ENCODE data around the gene TNPO3.
"Not testable (repeated sequence)": the region's sequence is repeated elsewhere in the genome, so short reads cannot be mapped to it uniquely, and the experiment has no call there.

Gene TNPO3

GRCh38 chr7:129047761-129048160 lies 7.2 kb downstream of the TNPO3 start:
- DNase-seq (ENCODE audit: low read depth, low spot score), result no peak
- CTCF ChIA-PET, result no interaction called here
- POLR2A ChIA-PET, result no interaction called here
- H3K4me3 ChIP-seq (ENCODE audit: low read depth, low read length), result no peak overlapping the region
- no peak for TF ChIP-seq CTCF (IDR thresholded peaks at IDR 0.05; ENCODE audit: insufficient read depth, low read length, missing control alignments)

DNA sequence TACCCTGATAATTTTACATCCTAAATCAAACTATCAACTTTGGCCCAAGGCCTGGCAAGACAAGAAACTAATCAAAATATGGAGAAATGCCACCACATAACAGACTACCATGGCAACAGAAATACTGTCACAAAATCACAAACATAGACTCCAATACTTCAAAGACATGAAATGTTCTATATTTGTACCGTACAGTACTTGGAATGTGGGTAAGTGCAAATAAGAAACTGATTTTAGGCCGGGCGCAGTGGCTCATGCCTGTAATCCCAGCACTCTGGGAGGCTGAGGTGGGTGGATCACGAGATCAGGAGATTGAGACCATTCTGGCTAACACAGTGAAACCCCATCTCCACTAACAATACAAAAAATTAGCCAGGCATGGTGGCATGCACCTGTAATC lies 9.2 kb downstream of the TNPO3 start:
- ChIA-PET CTCF (no interaction called here), POLR2A (no interaction called here)
- H3K4me3 ChIP-seq (ENCODE audit: low read depth, low read length), result no peak overlapping the region
- no peak for TF ChIP-seq CTCF (IDR thresholded peaks at IDR 0.05; ENCODE audit: insufficient read depth, low read length, missing control alignments)
- DNase-seq (ENCODE audit: low read depth, low spot score), result no peak

DNA sequence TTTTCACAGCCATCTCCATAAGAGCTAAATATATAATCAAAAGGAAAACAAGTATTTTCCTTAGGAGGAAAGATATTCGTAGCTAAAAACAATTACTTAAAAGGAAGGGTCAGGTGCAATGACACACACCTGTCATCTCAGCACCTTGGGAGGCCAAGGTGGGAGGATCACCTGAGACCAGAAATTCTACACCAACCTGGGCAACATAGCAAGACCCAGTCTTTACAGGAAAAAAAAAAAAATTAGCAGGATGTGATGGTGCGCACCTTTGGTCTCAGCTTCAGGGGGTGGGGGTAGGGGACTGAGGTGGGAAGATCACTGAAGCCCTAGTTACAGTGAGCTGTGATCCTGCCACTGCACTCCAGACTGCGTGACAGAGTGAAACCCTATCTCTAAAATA lies 11.9 kb downstream of the TNPO3 start:
- POLR2A ChIA-PET, result no interaction called here
- no peak overlapping the region for H3K4me3 ChIP-seq (ENCODE audit: low read depth, low read length)
- CTCF ChIA-PET, result interaction anchor here (1.0 to 2.3 kb wide), 2 partner anchors 48 to 428 kb away, joined by 3 to 12 read pairs; no protein-coding TSS in a partner anchor
- no peak for DNase-seq (ENCODE audit: low read depth, low spot score)
- TF ChIP-seq CTCF (IDR thresholded peaks at IDR 0.05; ENCODE audit: insufficient read depth, low read length, missing control alignments), result no peak

- H3K4me3 ChIP-seq (ENCODE audit: low read depth, low read length), result no peak overlapping the region
- no peak for TF ChIP-seq CTCF (IDR thresholded peaks at IDR 0.05; ENCODE audit: insufficient read depth, low read length, missing control alignments)
- CTCF ChIA-PET, result interaction anchor here (0.8 to 2.3 kb wide), 2 partner anchors 49 to 119 kb away, joined by 3 to 12 read pairs; no protein-coding TSS in a partner anchor
- DNase-seq (ENCODE audit: low read depth, low spot score), result no peak
- POLR2A ChIA-PET, result no interaction called here
Observed at GRCh38 chr7:129041142-129042085, 13.5 kb downstream of the TNPO3 start.

GRCh38 chr7:129038468-129038867 lies 16.4 kb downstream of the TNPO3 start:
- H3K4me3 ChIP-seq (ENCODE audit: low read depth, low read length); POLR2A ChIA-PET; DNase-seq (ENCODE audit: low read depth, low spot score); CTCF ChIA-PET: not testable (repeated sequence)

DNA sequence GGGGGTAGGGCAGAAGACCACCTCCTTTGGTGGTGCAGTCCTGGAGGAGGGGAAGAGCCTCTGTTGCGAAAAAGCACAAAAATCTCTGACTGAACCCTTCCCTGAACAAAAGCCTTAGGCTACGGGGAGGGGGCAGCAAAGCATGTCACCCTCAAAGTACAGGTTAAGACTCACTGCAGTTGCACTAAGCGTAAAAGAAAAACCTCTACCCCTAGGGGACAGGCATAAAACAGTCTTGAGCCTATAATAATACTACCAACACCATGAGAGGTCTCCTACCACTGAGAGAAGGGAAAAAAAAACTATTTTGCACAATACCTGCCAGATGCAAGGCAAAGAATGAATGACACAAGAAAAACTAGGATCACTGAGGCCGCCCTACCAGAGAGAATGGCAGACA lies 17.3 kb downstream of the TNPO3 start:
- DNase-seq (ENCODE audit: low read depth, low spot score), result no peak
- H3K4me3 ChIP-seq (ENCODE audit: low read depth, low read length), result no peak overlapping the region
- ChIA-PET POLR2A (no interaction called here), CTCF (no interaction called here)
- no peak for TF ChIP-seq CTCF (IDR thresholded peaks at IDR 0.05; ENCODE audit: insufficient read depth, low read length, missing control alignments)

DNA sequence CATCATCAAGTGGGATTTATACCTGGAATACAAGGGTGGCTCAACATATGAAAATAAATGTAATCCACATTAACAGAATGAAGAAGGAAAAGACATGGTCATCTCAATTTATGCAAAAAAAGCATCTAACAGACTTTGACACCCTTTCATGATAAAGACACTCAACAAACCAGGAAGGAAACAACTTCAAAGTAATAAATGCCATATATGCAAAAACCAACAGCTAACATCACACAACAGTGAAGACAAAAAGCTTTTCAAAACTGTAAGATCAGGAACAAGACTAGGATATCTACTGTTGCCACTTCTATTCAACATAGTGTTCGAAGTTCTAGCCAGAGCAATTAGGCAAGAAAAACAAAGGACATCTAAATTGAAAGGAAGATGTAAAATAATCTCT lies 22.9 kb downstream of the TNPO3 start:
- CTCF ChIA-PET, result no interaction called here
- TF ChIP-seq CTCF (IDR thresholded peaks at IDR 0.05; ENCODE audit: insufficient read depth, low read length, missing control alignments), result no peak
- no peak overlapping the region for H3K4me3 ChIP-seq (ENCODE audit: low read depth, low read length)
- POLR2A ChIA-PET, result no interaction called here
- no peak for DNase-seq (ENCODE audit: low read depth, low spot score)

All from AG04449 (cell line).